HepG2 (cell line): ENCODE measurements around the gene TEDC1. TPM values are rescaled to one million over a fixed set of nuclear protein-coding genes. Genes with fewer than 3 reads are reported as not detected.

Experiments
- ATAC-seq: fragments of 200-7000 bp; cut with Tn5 transposase; 3 replicates; pipeline ENCODE4 v1.9.1; 2020; ENCODE audit warnings: mild to moderate bottlenecking, moderate library complexity
- BruUV-seq: library from RNA; stranded (reverse); fragments of 400-500 nt; replicated peaks from 2 replicates; lab custom pipeline; 2021; lab: Mats Ljungman, UMichigan
- CTCF ChIA-PET: fragments of 300-600 bp; formaldehyde crosslinking; extraction: SDS; loops from one replicate; lab custom pipeline; 2021; ENCODE audit warnings: low total read pairs, inconsistent platforms, low intra/inter-chr PET ratio; lab: Yijun Ruan, JAX
- POLR2A ChIA-PET: fragments of 350-600 bp; sonication (Branson Sonifier 250); formaldehyde crosslinking; loops from one replicate; lab custom pipeline; 2020; ENCODE audit warnings: antibody characterized with exemption, inconsistent platforms; lab: Yijun Ruan, JAX
- DNase-seq: peaks from one replicate; pipeline ENCODE4 v3.0.0-alpha.2; 2015; ENCODE audit warnings: low spot score
- FAIRE-seq: peaks from 3 replicates; lab custom pipeline; 2011; peaks lifted over from hg19 to GRCh38; lab: Jason Lieb, UNC
- H2AFZ ChIP-seq: one replicate; pipeline ENCODE4 v1.6.1; 2011; ENCODE audit warnings: low read length, inconsistent platforms
- H3K27ac ChIP-seq: fragments of 300-600 bp; 3 replicates; pipeline ENCODE4 v1.8.0; 2011; ENCODE audit warnings: mixed run types, mild to moderate bottlenecking, mixed read lengths, low read length, inconsistent platforms; ENCODE audit not compliant: insufficient read depth; ENCODE audit errors: extremely low read length
- H3K27me3 ChIP-seq, 2 experiments: fragments of 200-600 bp in 1 of 2; 2 replicates in 1 of 2; 3 replicates in 1 of 2; pipeline versions ENCODE4 v1.6.0 to v1.8.0; 2011; ENCODE audit warnings: low read length in 2 of 2, mild to moderate bottlenecking in 2 of 2, moderate library complexity in 2 of 2, inconsistent platforms in 1 of 2; ENCODE audit not compliant: insufficient read depth in 2 of 2, control insufficient read depth in 1 of 2
- H3K36me3 ChIP-seq, 2 experiments: fragments of 200-600 bp in 1 of 2; replicated peaks in 1 of 2; 2 replicates in 1 of 2; 3 replicates in 1 of 2; pipeline versions ENCODE4 v1.5.1 to v1.8.0; 2011; ENCODE audit warnings: low read length in 2 of 2, inconsistent platforms in 1 of 2; ENCODE audit not compliant: insufficient read depth in 2 of 2, control insufficient read depth in 1 of 2
- H3K4me1 ChIP-seq: 2 replicates; pipeline ENCODE4 v1.5.1; 2012; ENCODE audit warnings: low read length, inconsistent platforms; ENCODE audit not compliant: insufficient read depth
- H3K4me2 ChIP-seq: 2 replicates; pipeline ENCODE4 v1.6.0; 2011; ENCODE audit warnings: low read depth, low read length, inconsistent platforms
- H3K4me3 ChIP-seq, 3 experiments: fragments of 200-600 bp in 1 of 3; sonication (generic), shearing (Covaris generic) in 1 of 3; replicated peaks in 1 of 3; 2 replicates each; pipeline ENCODE4 v1.5.1; 2011 to 2016; ENCODE audit warnings: low read length in 3 of 3, inconsistent platforms in 2 of 3, low read depth in 2 of 3, mild to moderate bottlenecking in 2 of 3, control low read depth in 1 of 3, mixed read lengths in 1 of 3; ENCODE audit not compliant: insufficient read depth in 1 of 3
- H3K79me2 ChIP-seq: one replicate; pipeline ENCODE4 v1.6.1; 2011; ENCODE audit warnings: low read length, inconsistent platforms; ENCODE audit not compliant: insufficient read depth
- H3K9ac ChIP-seq: 2 replicates; pipeline ENCODE4 v1.6.0; 2011; ENCODE audit warnings: mild to moderate bottlenecking, low read depth, low read length, inconsistent platforms; ENCODE audit not compliant: insufficient read depth
- H3K9me3 ChIP-seq: 2 replicates; pipeline ENCODE4 v1.5.1; 2012; ENCODE audit warnings: mild to moderate bottlenecking, low read length
- H4K20me1 ChIP-seq: 2 replicates; pipeline ENCODE4 v1.6.0; 2011; ENCODE audit warnings: inconsistent platforms, mild to moderate bottlenecking, low read length, moderate library complexity; ENCODE audit not compliant: insufficient read depth
- CCAR2 ChIP-seq: fragments of 200-400 bp; formaldehyde crosslinking; optimal IDR thresholded peaks from 2 replicates; pipeline ENCODE3; 2018; ENCODE audit warnings: low read depth, mild to moderate bottlenecking, low read length, moderate library complexity
- E2F5 ChIP-seq: sonication (generic); formaldehyde crosslinking; conservative IDR thresholded peaks from 2 replicates; pipeline ENCODE4 v1.4.0; 2020; ENCODE audit warnings: missing genetic modification reagents
- EZH2 ChIP-seq: conservative IDR thresholded peaks from 2 replicates; pipeline ENCODE4 v1.6.1; 2012; ENCODE audit warnings: mild to moderate bottlenecking, low read depth, low read length, moderate library complexity
- FOSL2 ChIP-seq: sonication (generic); formaldehyde crosslinking; IDR thresholded peaks from 2 replicates; pipeline ENCODE4 v1.4.0; 2020; ENCODE audit warnings: missing genetic modification reagents
- GZF1 ChIP-seq: sonication (generic); formaldehyde crosslinking; IDR thresholded peaks from 2 replicates; pipeline ENCODE4 v1.5.1; 2020; ENCODE audit warnings: mild to moderate bottlenecking, missing genetic modification reagents
- MED13 ChIP-seq: sonication (generic); formaldehyde crosslinking; IDR thresholded peaks from 2 replicates; pipeline ENCODE4 v1.5.0; 2020; ENCODE audit warnings: missing genetic modification reagents
- MEF2D ChIP-seq: sonication (generic); formaldehyde crosslinking; IDR thresholded peaks from 2 replicates; pipeline ENCODE4 v1.5.1; 2020; ENCODE audit warnings: mild to moderate bottlenecking, missing genetic modification reagents
- RXRB ChIP-seq: IDR thresholded peaks from 2 replicates; pipeline ENCODE4 v1.6.1; 2016; ENCODE audit warnings: borderline replicate concordance, missing genetic modification reagents, missing compliant biosample characterization
- SRSF1 ChIP-seq: fragments of 200-400 bp; formaldehyde crosslinking; optimal IDR thresholded peaks from 2 replicates; pipeline ENCODE3; 2017; ENCODE audit warnings: mild to moderate bottlenecking, low read depth, low read length, moderate library complexity
- TFDP2 ChIP-seq: sonication (generic); formaldehyde crosslinking; IDR thresholded peaks from 2 replicates; pipeline ENCODE4 v1.4.0; 2020; ENCODE audit warnings: missing genetic modification reagents
- ZFP36 ChIP-seq: fragments of 150-350 bp; IDR thresholded peaks from 2 replicates; pipeline ENCODE4 v1.6.1; 2018; ENCODE audit warnings: borderline replicate concordance, low read length, low read depth; ENCODE audit not compliant: partially characterized antibody
- ZNF337 ChIP-seq: sonication (generic); formaldehyde crosslinking; IDR thresholded peaks from 2 replicates; pipeline ENCODE4 v1.5.1; 2020; ENCODE audit warnings: missing genetic modification reagents, low read depth, mild to moderate bottlenecking, borderline replicate concordance
- WGBS: methylation state at CpG from one replicate; pipeline ENCODE4 v1.1.6; 2017; ENCODE audit warnings: low lambda C conversion rate; 5-methylcytosine and 5-hydroxymethylcytosine counted together
- in situ Hi-C: cut with HindIII; loops from 2 replicates; pipeline ENCODE4 v1.10.0; 2017; ENCODE audit warnings: low pct_unique_long_range_greater_than_20kb; ENCODE audit not compliant: extremely low pct_ligation_motif_present
- intact Hi-C: fragments of 100-400 bp; cut with micrococcal nuclease; formaldehyde crosslinking; loops from one replicate; pipeline ENCODE4 v1.10.0; 2022; ENCODE audit not compliant: unreplicated experiment
- polyA plus RNA-seq, 8 experiments: library from polyadenylated mRNA; depleted of rRNA in 3 of 8; stranded (reverse) in 7 of 8; unstranded in 1 of 8; fragments of >200 nt; fragmentation: Illumina TruSeq in 4 of 8; extraction: Trizol in 4 of 8; gene quantifications; 2 replicates each; pipeline versions ENCODE4 v1.2.1 to v1.2.3, GENCODE V29; 2011 to 2016; ENCODE audit warnings: low read depth in 4 of 8, missing spikeins in 1 of 8, mixed read lengths in 1 of 8; ENCODE audit not compliant: insufficient read depth in 1 of 8
- total RNA-seq, 5 experiments: library from RNA; depleted of rRNA; stranded (reverse); fragments of >200 nt; fragmentation: Illumina TruSeq; extraction: Trizol; gene quantifications; 2 replicates each; pipeline ENCODE4 v1.2.3, GENCODE V29; 2016; ENCODE audit warnings: low read depth in 1 of 5

TEDC1 gene
- total and polyA plus RNA-seq, 2 of the 13 experiments (the other 11 are each of a cell fraction or from before 2014, with no cell fraction given) = 5.7 to 27.4 TPM

DNA sequence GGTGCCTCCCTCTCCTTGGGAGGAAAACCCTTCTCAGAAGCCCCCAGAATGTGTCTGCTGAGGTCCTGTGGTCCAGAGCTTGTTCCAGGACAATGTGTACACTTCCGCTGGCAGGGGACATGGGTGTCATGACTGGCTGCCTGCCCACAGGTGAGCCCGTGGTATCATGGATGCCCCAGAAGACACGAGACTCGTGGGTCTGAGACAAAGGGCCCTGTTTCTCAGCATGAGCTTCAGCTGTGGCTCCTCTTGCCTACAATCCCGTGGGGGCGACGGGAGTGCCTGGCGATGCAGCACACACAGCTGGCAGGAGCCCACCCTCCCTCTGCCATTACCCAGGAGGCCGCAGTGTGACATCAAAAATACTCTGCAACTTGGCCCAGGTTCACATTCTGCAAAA lies 42.3 kb downstream of the TEDC1 start (continued):
- TF ChIP-seq MED13 (no peak), CCAR2 (no peak), ZFP36 (no peak)
- TF ChIP-seq, all 625 proteins: peak for 0

DNA sequence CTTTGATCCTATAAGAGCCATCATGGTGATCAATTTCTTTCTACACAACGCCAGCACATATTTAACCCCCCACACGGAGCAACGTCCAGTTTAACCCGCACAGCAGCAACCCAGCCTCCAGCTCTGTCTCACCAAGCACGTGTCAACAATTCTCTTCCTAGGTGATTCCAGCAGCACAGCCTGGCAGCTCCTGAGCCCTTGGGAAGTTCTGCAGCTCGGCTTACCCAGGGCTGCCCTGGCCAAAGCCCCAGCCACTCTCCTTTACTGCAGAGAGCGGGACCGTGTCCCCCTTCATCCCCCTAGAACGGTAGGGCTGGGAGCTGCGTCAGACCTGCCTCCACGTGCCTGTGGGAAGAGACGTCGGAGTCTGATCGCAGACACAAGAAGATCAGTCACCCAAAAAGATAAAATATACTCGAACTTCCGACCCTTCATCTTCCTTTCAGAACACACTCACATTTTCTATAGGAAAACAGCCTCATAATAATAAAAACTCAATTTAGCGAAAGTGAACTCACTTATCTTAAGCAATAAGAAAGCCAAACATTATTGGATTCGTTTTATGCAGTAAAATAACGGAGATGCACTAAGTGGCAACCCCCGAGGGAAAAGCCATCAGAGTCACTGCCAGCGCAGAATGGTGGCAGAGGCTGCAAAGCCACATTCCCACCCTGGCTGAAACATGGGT lies 42.9 kb downstream of the TEDC1 start:
- Histone ChIP-seq H3K4me3 (no peak overlapping the region), H3K4me1 (peaks cover 35% of the 10 kb centered on the region), H3K9me3 (no peaks in the 10 kb centered on the region), H3K79me2 (no peaks in the 10 kb centered on the region), H3K36me3 (0 out of 5 replicates have a peak, but pooled peaks cover 0 to 4% of the 10 kb centered on the region in 2 experiments), H3K27ac (no peak overlapping the region), H4K20me1 (peaks cover 5% of the 10 kb centered on the region; the same call in 1 of the 2 replicates), H3K4me2 (no peak overlapping the region), H2AFZ (no peak overlapping the region), H3K27me3 (peaks cover 14 to 67% of the 10 kb centered on the region in 2 experiments), H3K9ac (no peak overlapping the region)
- in situ Hi-C loops = loop anchor here (5.0 kb wide), 1 partner anchor 157 kb away; no protein-coding TSS in a partner anchor
- ChIA-PET POLR2A (interaction anchor here (1.5 kb wide), 1 partner anchor 37 kb away, joined by 5 read pairs; no protein-coding TSS in a partner anchor), CTCF (interaction anchor here (1.1 kb wide), 1 partner anchor 163 kb away, joined by 3 read pairs; no protein-coding TSS in a partner anchor)
- intact Hi-C loops = loop anchor here (5.0 kb wide), 1 partner anchor 162 kb away; no protein-coding TSS in a partner anchor
- BruUV-seq = no TSS peak
- TF ChIP-seq TFDP2 (CRISPR knock-in tag) = no peak
- TF ChIP-seq ZNF337 (CRISPR knock-in tag) = no peak
- no peak for TF ChIP-seq FOSL2 (CRISPR knock-in tag)
- TF ChIP-seq GZF1 (CRISPR knock-in tag) = no peak
- 0 out of 2 replicates have a peak, but pooled peaks have one; percentile 67 for TF ChIP-seq EZH2
- TF ChIP-seq E2F5 (CRISPR knock-in tag) = no peak
- no peak for TF ChIP-seq MEF2D (CRISPR knock-in tag)
- no peak for TF ChIP-seq SRSF1
- no peak for TF ChIP-seq RXRB (CRISPR knock-in tag)
- 33% methylated on average over 21 of the region's 21 CpGs for WGBS
- FAIRE-seq (no peak), ATAC-seq (no peak), DNase-seq (no peak)
